Lung (tissue), 12 donors: ENCODE results near the gene ZNF148. TPM values are rescaled to one million over a fixed set of nuclear protein-coding genes. Genes with fewer than 3 reads are reported as not detected.
A peak's percentile ranks its signal among the peaks of the same experiment; 100 is the strongest.

Experiments used
- ATAC-seq: fragments of 200-7000 bp; cut with Tn5 transposase; one replicate; pipeline ENCODE4 v1.9.1; 2020; ENCODE audit warnings: moderate number of reproducible peaks; ENCODE audit not compliant: insufficient read depth, low FRiP score
- DNase-seq, 3 donors: peaks; one replicate each; pipeline ENCODE4 v3.0.0-alpha.2; 2013 to 2017
- H3K27ac ChIP-seq, 2 donors: one replicate each; pipeline ENCODE4 v1.5.1; 2013; ENCODE audit warnings: mild to moderate bottlenecking in 2 of 2, moderate library complexity in 2 of 2, control low read depth in 1 of 2, inconsistent platforms in 1 of 2, low read depth in 1 of 2, low read length in 1 of 2
- H3K27me3 ChIP-seq, 3 donors: one replicate each; pipeline ENCODE4 v1.5.1; 2013; ENCODE audit warnings: low read length in 2 of 3; ENCODE audit not compliant: control insufficient read depth in 3 of 3, insufficient read depth in 3 of 3
- H3K36me3 ChIP-seq, 4 donors: one replicate each; pipeline ENCODE4 v1.5.1; 2013; ENCODE audit warnings: low read length in 4 of 4, mild to moderate bottlenecking in 1 of 4, moderate library complexity in 1 of 4; ENCODE audit not compliant: control insufficient read depth in 4 of 4, insufficient read depth in 4 of 4
- H3K4me1 ChIP-seq, 5 donors: one replicate each; pipeline ENCODE4 v1.5.1; 2013; ENCODE audit warnings: low read length in 5 of 5, mild to moderate bottlenecking in 2 of 5, moderate library complexity in 1 of 5; ENCODE audit not compliant: control insufficient read depth in 5 of 5, insufficient read depth in 5 of 5
- H3K4me3 ChIP-seq: one replicate; pipeline ENCODE4 v1.5.1; 2013; ENCODE audit warnings: mild to moderate bottlenecking, control low read depth, moderate library complexity
- H3K9ac ChIP-seq, 2 donors: one replicate each; pipeline ENCODE4 v1.5.1; 2013; ENCODE audit warnings: low read length in 2 of 2, control low read depth in 1 of 2; ENCODE audit not compliant: insufficient read depth in 1 of 2
- H3K9me3 ChIP-seq, 4 donors: one replicate each; pipeline ENCODE4 v1.5.1; 2013; ENCODE audit warnings: low read length in 3 of 4, mild to moderate bottlenecking in 1 of 4, moderate library complexity in 1 of 4; ENCODE audit not compliant: control insufficient read depth in 4 of 4, insufficient read depth in 3 of 4
- CTCF ChIP-seq: IDR thresholded peaks from 2 replicates; pipeline ENCODE4 v1.5.1; 2012; ENCODE audit warnings: mild to moderate bottlenecking; ENCODE audit errors: control extremely low read depth, extremely low read depth
- WGBS, 2 donors: extraction: QIAGEN DNeasy Blood & Tissue Kit; methylation state at CpG; one replicate each; pipeline ENCODE4 v1.1.7; 2013; 5-methylcytosine and 5-hydroxymethylcytosine counted together
- polyA plus RNA-seq, 2 donors: library from polyadenylated mRNA; stranded (reverse); fragments of 200-250 nt; gene quantifications; one replicate each; pipeline ENCODE4 v1.2.1, GENCODE V29; 2013
- total RNA-seq, 2 donors: library from RNA; depleted of rRNA in 1 of 2; stranded (reverse); fragments of >200 nt in 1 of 2; gene quantifications; one replicate each; pipeline ENCODE4 v1.2.1, GENCODE V29; 2014 to 2021
- donor health status: control.
- donor health status: control.
- donor health status: Bipolar disorder and iron deficiency.
- donor health status: healthy.
- donor health status: DM: yes; HTN: yes; CAD: no.

ZNF148 gene
- total and polyA plus RNA-seq, 4 donors = 3.5 to 46.2 (median 20.4) TPM

GRCh38 chr3:125262161-125262560, 113.0 kb downstream of the ZNF148 start:
- H3K36me3 ChIP-seq = peaks cover 0 to 4% (median 3%) of the 10 kb centered on the region in 4 donors
- no peak for ATAC-seq
- no peak overlapping the region for H3K27ac ChIP-seq
- no peak overlapping the region for H3K4me3 ChIP-seq
- H3K27me3 ChIP-seq = no peaks in the 10 kb centered on the region
- TF ChIP-seq CTCF = no peak
- no peaks in the 10 kb centered on the region for H3K9me3 ChIP-seq
- WGBS, 2 donors = 63 to 65% methylated on average over 1 of the region's 1 CpG
- peaks cover 0 to 6% (median 0%) of the 10 kb centered on the region in 5 donors for H3K4me1 ChIP-seq
- peak in 2 of 3 donors; percentile 28 to 41 for DNase-seq
- no peak overlapping the region for H3K9ac ChIP-seq

- Histone ChIP-seq H3K4me1 (peaks cover 0 to 3% (median 0%) of the 10 kb centered on the region in 5 donors), H3K4me3 (no peak overlapping the region), H3K27me3 (no peaks in the 10 kb centered on the region), H3K9me3 (no peaks in the 10 kb centered on the region), H3K36me3 (peaks cover 0 to 4% (median 3%) of the 10 kb centered on the region in 4 donors), H3K9ac (no peak overlapping the region), H3K27ac (no peak overlapping the region)
- WGBS, 2 donors = 89 to 94% methylated on average over 1 of the region's 1 CpG
- ATAC-seq = no peak
- DNase-seq = no peak
- TF ChIP-seq CTCF = no peak
Observed at GRCh38 chr3:125261031-125261430, 114.1 kb downstream of the ZNF148 start.

- H3K9me3 ChIP-seq = no peaks in the 10 kb centered on the region
- H3K9ac ChIP-seq = no peak overlapping the region
- no peak for ATAC-seq
- peaks cover 0 to 4% (median 3%) of the 10 kb centered on the region in 4 donors for H3K36me3 ChIP-seq
- H3K4me1 ChIP-seq = peaks cover 0 to 3% (median 0%) of the 10 kb centered on the region in 5 donors
- DNase-seq = no peak
- 98 to 100% methylated on average over 2 of the region's 2 CpGs for WGBS, 2 donors
- TF ChIP-seq CTCF = no peak
- no peak overlapping the region for H3K27ac ChIP-seq
- H3K27me3 ChIP-seq = no peaks in the 10 kb centered on the region
- no peak overlapping the region for H3K4me3 ChIP-seq
Observed at GRCh38 chr3:125260158-125260557, 115.0 kb downstream of the ZNF148 start.

- Histone ChIP-seq H3K9me3 (no peaks in the 10 kb centered on the region), H3K27ac (no peak overlapping the region), H3K27me3 (no peaks in the 10 kb centered on the region), H3K4me3 (no peak overlapping the region), H3K36me3 (peaks cover 0 to 4% (median 0%) of the 10 kb centered on the region in 4 donors), H3K4me1 (peaks cover 0 to 3% (median 0%) of the 10 kb centered on the region in 5 donors), H3K9ac (no peak overlapping the region)
- DNase-seq (no peak), ATAC-seq (no peak)
- TF ChIP-seq CTCF = no peak
- 64 to 79% methylated on average over 4 of the region's 4 CpGs for WGBS, 2 donors
Observed at GRCh38 chr3:125257536-125257935, 117.6 kb downstream of the ZNF148 start.
